KOPT-K1 (cell line): ENCODE data around the gene BEST4.
"Not testable (repeated sequence)": the region's sequence is repeated elsewhere in the genome, so short reads cannot be mapped to it uniquely, and the experiment has no call there.

Experiments used
- H3K27ac ChIP-seq: fragments of 200-600 bp; sonication (generic); 2 replicates; pipeline ENCODE4 v1.5.1; 2016; ENCODE audit warnings: antibody characterized with exemption, mild to moderate bottlenecking, low read depth, low read length; ENCODE audit not compliant: poor library complexity, severe bottlenecking
- H3K36me3 ChIP-seq: fragments of 200-600 bp; sonication (generic); 2 replicates; pipeline ENCODE4 v1.5.1; 2017; ENCODE audit warnings: antibody characterized with exemption, mild to moderate bottlenecking, low read length, moderate library complexity; ENCODE audit not compliant: insufficient read depth
- H3K9me3 ChIP-seq: fragments of 200-600 bp; sonication (generic); 2 replicates; pipeline ENCODE4 v1.5.1; 2017; ENCODE audit warnings: antibody characterized with exemption, low read length, mild to moderate bottlenecking; ENCODE audit not compliant: insufficient read depth, poor library complexity, severe bottlenecking

Gene BEST4

GRCh38 chr1:44822981-44823451 is 35.0 kb upstream of the BEST4 start:
- Histone ChIP-seq H3K9me3 (no peaks in the 10 kb centered on the region), H3K27ac (no peak overlapping the region), H3K36me3 (no peaks in the 10 kb centered on the region)

DNA sequence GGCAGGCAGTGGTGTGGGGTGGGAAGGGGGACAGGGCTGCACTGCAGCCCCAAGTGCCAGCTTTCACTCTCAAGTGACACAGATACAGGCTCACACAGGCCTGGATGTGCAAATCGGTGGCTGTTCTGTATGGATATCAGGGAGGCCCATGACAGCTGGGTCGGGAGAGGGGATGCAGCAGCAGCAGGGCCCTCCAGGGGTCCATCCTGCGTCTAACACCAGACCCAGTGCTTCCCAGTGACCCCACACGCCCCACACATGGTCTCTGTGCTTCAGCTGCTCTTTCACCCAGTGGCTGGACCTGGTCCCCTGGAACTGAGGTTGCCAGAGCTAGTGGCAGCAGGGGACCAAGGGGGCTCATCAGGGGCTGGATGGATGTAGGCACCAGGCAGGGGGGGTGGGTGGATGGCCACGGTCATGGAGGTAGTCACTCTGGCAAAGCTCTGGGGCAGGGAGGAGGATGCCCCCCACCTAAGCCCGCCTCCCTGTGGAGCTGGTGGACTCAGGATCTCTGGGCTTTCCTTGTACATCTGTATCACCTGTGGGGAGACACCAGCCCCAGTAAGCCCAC is 34.2 kb upstream of the BEST4 start:
- Histone ChIP-seq H3K9me3 (no peaks in the 10 kb centered on the region), H3K27ac (no peak overlapping the region), H3K36me3 (no peaks in the 10 kb centered on the region)

GRCh38 chr1:44821240-44821715 is 33.3 kb upstream of the BEST4 start:
- no peaks in the 10 kb centered on the region for H3K36me3 ChIP-seq
- H3K27ac ChIP-seq = no peak overlapping the region
- no peaks in the 10 kb centered on the region for H3K9me3 ChIP-seq

- Histone ChIP-seq H3K36me3 (no peaks in the 10 kb centered on the region), H3K27ac (peak overlapping the region; percentile 99), H3K9me3 (no peaks in the 10 kb centered on the region)
These were observed 32.6 kb upstream of the BEST4 start for GRCh38 chr1:44820328-44821239.

DNA sequence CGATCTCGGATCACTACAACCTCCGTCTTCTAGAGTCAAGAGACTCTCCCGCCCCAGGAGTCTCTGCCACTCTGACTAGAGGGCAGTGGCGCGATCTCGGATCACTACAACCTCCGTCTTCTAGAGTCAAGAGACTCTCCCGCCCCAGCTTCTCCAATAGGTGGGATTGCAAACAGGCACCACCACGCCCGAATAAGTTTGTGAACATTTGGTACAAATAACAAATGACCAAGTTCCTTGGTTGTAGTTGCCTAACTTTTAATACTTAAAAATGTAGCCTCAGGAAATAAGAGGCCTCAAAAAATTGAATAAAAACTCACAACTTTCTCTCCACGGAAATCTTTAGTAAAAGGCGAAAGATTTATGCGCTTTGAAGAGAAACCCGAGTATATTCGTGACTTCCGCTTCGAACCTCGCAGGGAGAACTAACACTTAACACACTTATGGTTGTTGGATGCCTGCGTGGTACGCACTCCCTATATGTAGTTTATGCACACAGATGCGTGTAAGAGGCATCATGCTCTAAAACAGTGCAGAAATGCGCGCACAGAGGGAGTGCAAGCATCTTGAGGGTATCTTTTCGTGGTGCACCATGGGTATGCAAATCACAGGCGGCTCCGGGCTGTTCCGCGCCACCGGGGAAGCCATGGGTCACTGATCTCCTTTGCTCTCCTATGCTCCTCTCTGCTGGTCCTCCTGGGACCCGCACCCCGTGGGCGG is 31.8 kb upstream of the BEST4 start:
- Histone ChIP-seq H3K36me3 (no peaks in the 10 kb centered on the region), H3K27ac (peak overlapping the region; percentile 99), H3K9me3 (no peaks in the 10 kb centered on the region)

DNA sequence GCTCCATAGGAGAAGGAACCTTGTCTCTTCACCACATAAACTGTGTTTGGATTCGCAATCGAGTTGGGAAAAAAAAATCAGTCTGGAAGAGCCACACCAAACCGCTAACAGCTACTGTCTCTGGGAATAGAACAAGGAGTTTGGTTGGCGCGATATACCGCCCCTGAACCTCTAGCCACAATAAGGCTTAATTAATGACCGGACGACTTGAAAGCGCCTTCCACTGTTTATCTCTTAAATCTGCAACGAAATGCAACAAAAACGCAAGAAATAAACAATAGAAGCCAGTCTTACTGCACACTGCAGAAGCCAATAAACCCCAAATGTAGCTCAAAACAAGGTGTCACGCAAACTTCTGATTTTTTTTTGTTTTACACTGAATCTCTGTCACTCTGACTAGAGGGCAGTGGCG is 31.2 kb upstream of the BEST4 start:
- H3K27ac ChIP-seq = peak overlapping the region; percentile 99
- H3K36me3 ChIP-seq = no peaks in the 10 kb centered on the region
- H3K9me3 ChIP-seq = no peaks in the 10 kb centered on the region

DNA sequence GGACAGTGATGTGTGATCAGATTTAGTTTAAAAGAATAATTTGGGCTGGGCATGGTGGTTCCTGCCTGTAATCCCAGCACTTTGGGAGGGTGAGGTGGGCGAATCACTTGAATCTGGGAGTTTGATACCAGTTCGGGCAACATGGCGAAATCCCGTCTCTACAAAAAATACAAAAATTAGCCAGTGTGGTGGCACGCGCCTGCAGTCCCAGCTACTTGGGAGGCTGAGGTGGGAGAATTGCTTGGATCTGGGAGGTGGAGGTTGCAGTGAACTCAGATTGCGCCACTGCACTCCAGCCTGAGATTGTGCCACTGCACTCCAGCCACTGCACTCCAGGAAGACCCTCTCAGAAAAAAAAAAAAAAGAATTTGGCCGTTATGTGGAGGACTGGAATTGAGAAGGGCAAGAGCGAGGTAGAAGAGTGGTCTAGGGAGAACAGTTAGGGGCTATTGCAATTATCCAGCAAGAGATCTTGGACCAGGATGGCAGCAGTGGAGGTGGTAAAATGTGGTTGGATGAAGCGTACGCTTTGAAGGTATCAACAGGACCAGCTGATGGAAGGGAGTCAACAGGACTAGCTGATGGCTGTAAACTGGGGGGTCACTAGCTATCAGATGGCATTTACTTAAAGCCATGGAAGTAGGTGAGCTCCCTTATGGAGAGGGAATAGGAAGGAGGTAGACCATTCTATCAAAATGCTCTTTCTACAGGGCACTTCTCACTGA is 30.0 kb upstream of the BEST4 start:
- H3K9me3 ChIP-seq = no peaks in the 10 kb centered on the region
- no peaks in the 10 kb centered on the region for H3K36me3 ChIP-seq
- no peak overlapping the region for H3K27ac ChIP-seq

DNA sequence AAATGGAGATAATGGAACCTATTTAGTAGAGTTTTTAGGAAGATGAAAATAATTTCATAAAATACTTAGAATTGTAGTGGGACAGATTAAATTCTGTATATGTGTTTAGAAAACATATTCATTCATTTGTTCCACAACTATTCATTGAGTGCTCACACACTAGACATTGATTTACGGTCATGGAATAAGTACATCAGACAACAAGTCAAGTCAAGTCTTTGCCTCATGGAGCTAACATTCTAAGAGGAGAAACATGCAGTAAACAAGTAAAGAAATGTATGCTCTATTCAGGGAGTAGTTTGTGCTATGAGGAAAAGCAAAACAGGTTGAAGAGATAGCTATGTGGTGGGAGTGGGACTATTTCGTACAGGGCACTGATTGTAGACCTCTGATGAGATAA is 29.3 kb upstream of the BEST4 start:
- Histone ChIP-seq H3K9me3 (no peaks in the 10 kb centered on the region), H3K36me3 (no peaks in the 10 kb centered on the region)

GRCh38 chr1:44815926-44816325 is 28.0 kb upstream of the BEST4 start:
- not testable (repeated sequence) for H3K27ac ChIP-seq, H3K9me3 ChIP-seq, H3K36me3 ChIP-seq

More for the DNA sequence above, 29.3 kb upstream of the BEST4 start:
- no peak overlapping the region for H3K27ac ChIP-seq

DNA sequence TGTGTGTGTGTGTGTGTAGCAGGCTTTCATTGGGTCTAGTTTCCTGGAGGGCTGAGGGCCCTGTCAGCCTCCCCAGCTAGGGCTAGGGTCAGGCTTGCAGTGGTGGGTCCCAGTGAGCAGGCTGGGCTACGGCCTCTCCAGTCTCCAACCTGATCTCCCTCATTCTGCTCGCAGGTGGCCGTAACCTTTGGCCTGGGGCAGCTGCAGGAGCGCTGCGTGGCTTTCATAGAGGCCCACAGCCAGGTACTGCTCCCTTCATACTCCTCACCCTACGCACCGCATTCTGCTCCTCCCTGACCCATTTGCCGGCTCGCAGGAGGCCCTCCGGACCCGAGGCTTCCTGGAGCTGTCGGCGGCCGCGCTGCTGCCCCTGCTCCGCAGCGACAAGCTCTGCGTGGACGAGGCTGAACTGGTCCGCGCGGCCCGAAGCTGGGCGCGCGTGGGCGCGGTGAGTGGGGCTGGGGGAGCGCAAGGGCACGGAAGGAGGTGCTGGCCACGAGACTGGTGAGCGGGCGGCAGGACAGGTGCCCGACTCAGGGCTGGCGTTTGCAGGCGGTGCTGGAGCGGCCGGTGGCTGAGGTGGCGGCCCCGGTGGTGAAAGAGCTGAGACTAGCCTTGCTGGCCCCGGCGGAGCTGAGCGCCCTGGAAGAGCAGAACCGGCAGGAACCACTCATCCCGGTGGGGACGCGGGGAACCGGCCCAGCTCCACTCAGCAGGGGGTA is 25.0 kb upstream of the BEST4 start:
- Histone ChIP-seq H3K9me3 (no peaks in the 10 kb centered on the region), H3K36me3 (no peaks in the 10 kb centered on the region), H3K27ac (peak overlapping the region; percentile 77)

DNA sequence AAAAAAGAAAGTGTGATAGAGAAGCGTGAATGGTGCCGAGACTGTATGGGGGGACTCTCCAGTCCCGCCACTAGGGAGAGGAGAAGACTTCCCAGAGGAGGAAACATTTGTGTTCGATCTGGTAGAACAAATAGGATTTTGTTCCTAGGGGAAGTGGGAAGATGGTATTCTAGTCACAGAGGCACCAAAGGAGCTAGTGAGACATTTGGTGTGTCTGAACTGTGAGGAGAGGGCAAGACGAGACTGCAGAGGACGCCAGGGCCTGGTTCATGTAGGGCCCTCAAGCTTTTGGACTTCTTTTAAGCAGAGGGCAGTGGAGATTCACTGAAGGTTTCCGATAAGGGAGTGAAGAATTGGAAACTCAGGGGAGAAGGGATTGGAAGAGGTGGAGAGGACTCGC is 23.3 kb upstream of the BEST4 start:
- Histone ChIP-seq H3K36me3 (0 out of 2 replicates have a peak, but pooled peaks cover 1% of the 10 kb centered on the region), H3K27ac (peak overlapping the region; percentile 99), H3K9me3 (no peaks in the 10 kb centered on the region)

DNA sequence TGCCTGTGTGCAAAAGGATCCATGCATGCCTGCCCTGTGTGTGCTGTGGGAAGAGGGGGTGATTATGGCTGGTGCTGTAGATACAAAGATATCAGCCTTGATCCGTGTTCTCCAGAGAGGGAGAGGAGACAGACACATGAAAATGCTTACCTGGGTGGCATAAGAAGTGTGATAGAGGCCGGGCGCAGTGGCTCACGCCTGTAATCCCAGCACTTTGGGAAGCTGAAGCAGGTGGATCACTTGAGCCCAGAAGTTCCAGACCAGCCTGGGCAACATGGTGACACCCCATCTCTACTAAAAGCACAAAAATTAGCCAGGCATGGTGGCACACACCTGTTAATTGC is 22.8 kb upstream of the BEST4 start:
- not testable (repeated sequence) for H3K9me3 ChIP-seq, H3K36me3 ChIP-seq
- H3K27ac ChIP-seq = peak overlapping the region; percentile 99

DNA sequence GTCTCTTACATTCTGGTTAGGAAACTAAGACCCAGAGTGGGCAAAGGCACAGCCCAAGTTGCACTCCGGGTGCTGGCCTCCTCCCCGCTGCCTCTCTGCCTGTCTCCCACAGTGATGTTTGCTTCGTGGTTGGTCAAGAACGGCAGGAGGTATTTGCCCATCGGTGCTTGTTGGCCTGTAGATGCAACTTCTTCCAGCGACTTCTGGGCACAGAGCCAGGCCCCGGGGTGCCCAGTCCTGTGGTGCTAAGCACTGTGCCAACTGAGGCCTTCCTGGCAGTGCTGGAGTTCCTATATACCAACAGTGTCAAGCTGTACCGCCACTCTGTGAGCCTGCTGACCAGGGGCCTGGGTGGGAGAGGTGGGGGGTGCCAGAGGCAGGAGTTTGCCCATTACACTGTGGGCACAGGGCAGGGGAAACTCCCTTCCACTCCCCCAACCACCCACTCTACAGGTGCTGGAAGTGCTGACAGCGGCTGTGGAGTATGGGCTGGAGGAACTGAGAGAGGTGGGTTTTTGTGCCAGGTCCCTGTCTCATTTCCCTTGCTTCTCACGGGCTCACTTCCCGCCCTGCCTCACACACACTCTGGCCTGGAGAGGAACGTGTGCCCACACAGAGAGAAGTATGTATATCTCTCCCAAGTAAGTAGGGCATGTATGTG is 22.3 kb upstream of the BEST4 start:
- Histone ChIP-seq H3K9me3 (no peaks in the 10 kb centered on the region), H3K27ac (peak overlapping the region; percentile 99)

More for the DNA sequence above, 22.3 kb upstream of the BEST4 start:
- H3K36me3 ChIP-seq = peaks cover 11% of the 10 kb centered on the region; the same call in 1 of the 2 replicates
